HG02973 (cell line): ENCODE data around the gene UNC119B.

Source experiments
- ATAC-seq: cut with Tn5 transposase; IDR thresholded peaks from one replicate; pipeline ENCODE4 v1.9.1; 2021; ENCODE audit warnings: moderate library complexity; ENCODE audit not compliant: unreplicated experiment

UNC119B gene

GRCh38 chr12:120762086-120762485 is 51.8 kb downstream of the UNC119B start:
- ATAC-seq = no peak

DNA sequence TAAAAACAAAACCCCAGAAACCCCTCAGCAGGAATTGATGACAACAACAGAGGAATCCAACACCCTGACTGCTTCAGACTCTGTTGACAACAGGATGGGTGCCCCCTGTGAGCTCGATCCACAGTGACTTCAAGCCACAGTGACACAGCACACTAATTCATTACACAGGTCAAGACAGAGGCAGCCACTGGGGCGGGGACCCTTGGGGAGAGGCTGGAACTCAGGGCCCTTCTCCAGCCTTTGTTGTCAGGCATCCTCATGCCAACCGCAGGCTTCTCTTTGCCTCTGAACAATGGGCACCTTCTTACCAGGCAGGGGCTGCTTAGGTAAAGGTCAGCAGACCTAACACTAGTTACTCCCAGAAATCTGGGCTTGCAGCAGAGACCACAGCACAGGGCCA is 53.0 kb downstream of the UNC119B start:
- ATAC-seq = no peak

GRCh38 chr12:120764816-120765215 is 54.6 kb downstream of the UNC119B start:
- ATAC-seq = no peak

DNA sequence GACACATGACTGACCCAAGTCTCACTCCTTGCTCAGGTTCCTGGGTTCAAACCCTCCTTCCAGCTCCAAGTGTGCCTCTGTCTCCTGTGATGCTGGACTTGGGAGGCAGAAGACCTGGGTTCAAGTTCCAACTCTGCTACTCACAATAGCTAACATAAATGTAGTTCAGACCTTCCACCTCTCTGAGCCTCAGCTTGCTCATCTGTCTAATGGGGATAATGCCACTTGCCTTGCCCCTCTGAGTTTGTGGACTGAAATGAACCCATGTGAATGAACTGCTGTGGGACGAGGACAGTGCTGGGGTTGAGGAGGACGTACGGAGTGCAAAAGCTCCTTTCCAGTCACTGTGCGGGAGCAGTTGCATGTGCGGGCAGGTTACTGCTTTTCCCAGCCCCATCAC is 56.3 kb downstream of the UNC119B start:
- ATAC-seq = no peak

DNA sequence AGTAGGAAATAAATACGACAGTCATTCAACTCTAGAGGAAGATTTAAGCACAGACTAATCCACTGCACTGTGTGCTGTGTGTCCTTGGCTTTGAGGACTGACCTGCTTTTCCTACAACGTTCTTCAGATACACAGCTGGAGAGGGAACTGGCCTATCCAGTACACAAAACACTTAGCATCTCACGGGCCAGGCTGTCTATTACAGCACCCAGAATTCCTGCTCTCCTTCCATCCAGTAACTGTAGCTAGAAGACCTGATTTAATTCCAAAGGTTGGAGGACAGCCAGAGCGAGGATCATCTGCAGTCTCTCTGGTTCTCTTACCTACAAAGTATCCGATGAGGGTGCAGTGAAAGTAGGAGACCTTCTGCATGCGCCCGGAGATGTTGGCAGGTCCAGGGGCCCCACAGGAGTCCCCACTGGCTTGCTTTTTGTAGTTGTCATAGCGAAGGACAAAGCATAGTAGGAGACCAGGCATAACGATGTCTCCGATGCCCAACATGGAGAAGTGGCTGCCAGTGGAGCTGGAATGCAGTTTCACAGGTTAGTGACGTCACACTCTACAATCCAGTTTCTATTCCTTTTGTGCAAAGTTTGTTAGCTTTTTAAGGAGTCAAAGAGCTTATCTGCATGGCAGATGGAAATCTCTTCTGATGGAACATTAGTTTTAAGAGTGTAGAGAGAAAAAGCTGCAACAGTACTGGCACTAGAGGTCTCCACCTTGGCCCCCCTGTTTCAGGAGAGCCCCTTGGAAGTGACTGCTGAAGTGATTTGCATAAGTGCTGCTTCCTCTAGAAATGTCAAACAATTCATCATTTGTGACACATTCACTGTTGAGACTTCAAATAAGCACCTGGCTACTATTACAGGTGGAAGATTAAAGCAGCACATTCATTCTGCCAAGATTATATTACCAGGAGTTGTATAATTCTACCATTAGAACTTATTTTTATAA is 57.1 kb downstream of the UNC119B start:
- no peak for ATAC-seq

DNA sequence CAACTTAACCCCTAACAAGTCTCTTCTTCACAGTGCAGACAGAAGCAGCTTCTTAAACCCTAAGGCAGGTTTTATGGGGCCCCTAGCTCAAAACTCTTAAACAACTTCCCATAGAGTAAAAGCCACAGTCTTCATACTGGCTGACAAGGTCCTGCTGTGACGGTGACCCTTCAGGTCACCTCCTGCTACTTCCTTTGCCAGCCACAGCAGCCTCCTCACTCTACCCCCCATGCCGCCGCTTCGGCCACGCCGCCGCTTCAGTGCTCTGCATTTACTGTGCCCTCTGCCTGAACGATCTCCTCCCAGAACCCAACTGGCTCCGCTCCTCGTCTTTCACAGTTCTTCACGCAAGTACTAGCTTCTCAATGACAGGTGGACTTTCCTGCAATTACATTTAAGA is 60.8 kb downstream of the UNC119B start:
- ATAC-seq = no peak
